Neural cell (in vitro differentiated cells): ENCODE results near the gene FAXDC2. TPM values are rescaled to one million over a fixed set of nuclear protein-coding genes. Genes with fewer than 3 reads are reported as not detected.

Experiments used
- H2AFZ ChIP-seq: fragments of 200-600, 300-800 bp; sonication (generic), shearing (Covaris generic); 2 replicates; pipeline ENCODE4 v1.6.0; 2014; ENCODE audit warnings: low read depth, mild to moderate bottlenecking, antibody characterized with exemption, low read length, moderate library complexity
- H3F3A ChIP-seq: fragments of 200-600 bp; shearing (Covaris generic); 2 replicates; pipeline ENCODE4 v1.6.1; 2016; ENCODE audit warnings: mild to moderate bottlenecking, moderate library complexity, mixed read lengths, antibody characterized with exemption, low read length; ENCODE audit not compliant: insufficient read depth, poor library complexity, severe bottlenecking
- H3K27ac ChIP-seq: fragments of 200-600, 300-800 bp; sonication (generic), shearing (Covaris generic); 2 replicates; pipeline ENCODE4 v1.5.1; 2014; ENCODE audit warnings: mild to moderate bottlenecking, low read length, moderate library complexity
- H3K27me3 ChIP-seq: fragments of 300-800, 200-600 bp; sonication (generic), shearing (Covaris generic); 2 replicates; pipeline ENCODE4 v1.6.0; 2014; ENCODE audit warnings: mild to moderate bottlenecking, low read depth, low read length, moderate library complexity; ENCODE audit not compliant: insufficient read depth
- H3K36me3 ChIP-seq: fragments of 300-800, 200-600 bp; sonication (generic), shearing (Covaris generic); 2 replicates; pipeline ENCODE4 v1.5.1; 2014; ENCODE audit warnings: mild to moderate bottlenecking, antibody characterized with exemption, low read length, moderate library complexity; ENCODE audit not compliant: insufficient read depth
- H3K4me2 ChIP-seq: fragments of 300-800, 200-600 bp; sonication (generic), shearing (Covaris generic); 2 replicates; pipeline ENCODE4 v1.6.0; 2014; ENCODE audit warnings: mild to moderate bottlenecking, low read length
- H3K4me3 ChIP-seq: fragments of 300-800, 200-600 bp; sonication (generic), shearing (Covaris generic); 2 replicates; pipeline ENCODE4 v1.5.1; 2014; ENCODE audit warnings: mild to moderate bottlenecking, low read length, moderate library complexity
- H3K79me2 ChIP-seq: fragments of 200-600 bp; shearing (Covaris generic); replicated peaks from 2 replicates; pipeline ENCODE4 v1.6.0; 2014; ENCODE audit warnings: mild to moderate bottlenecking, low read length, moderate library complexity; ENCODE audit not compliant: insufficient read depth
- H3K9ac ChIP-seq: fragments of 300-800, 200-600 bp; sonication (generic), shearing (Covaris generic); 2 replicates; pipeline ENCODE4 v1.6.1; 2016; ENCODE audit warnings: mild to moderate bottlenecking, low read length, mixed read lengths
- H3K9me2 ChIP-seq: fragments of 200-600 bp; shearing (Covaris generic); 2 replicates; pipeline ENCODE4 v1.6.1; 2016; ENCODE audit warnings: mild to moderate bottlenecking, low read length, mixed read lengths; ENCODE audit not compliant: insufficient read depth
- H3K9me3 ChIP-seq: fragments of 200-600, 300-800 bp; sonication (generic), shearing (Covaris generic); 2 replicates; pipeline ENCODE4 v1.6.1; 2016; ENCODE audit warnings: mild to moderate bottlenecking, mixed run types, low read length, moderate library complexity, mixed read lengths
- H4K20me1 ChIP-seq: fragments of 200-600 bp; shearing (Covaris generic); 2 replicates; pipeline ENCODE4 v1.6.1; 2016; ENCODE audit warnings: mild to moderate bottlenecking, mixed run types; ENCODE audit not compliant: insufficient read depth
- CTCF ChIP-seq: fragments of 450-650 bp; IDR thresholded peaks from 2 replicates; pipeline ENCODE4 v1.5.1; 2014; ENCODE audit warnings: antibody characterized with exemption, mild to moderate bottlenecking, moderate library complexity; ENCODE audit not compliant: poor library complexity, severe bottlenecking
- EP300 ChIP-seq: fragments of 450-650 bp; conservative IDR thresholded peaks from 2 replicates; pipeline ENCODE4 v1.6.1; 2014; ENCODE audit warnings: antibody characterized with exemption, mild to moderate bottlenecking, moderate library complexity; ENCODE audit not compliant: poor library complexity, severe bottlenecking
- EZH2 ChIP-seq: fragments of 200-600, 300-800 bp; shearing (Covaris generic), sonication (generic); IDR thresholded peaks from 2 replicates; pipeline ENCODE4 v1.6.1; 2014; ENCODE audit warnings: antibody characterized with exemption, low read length, borderline replicate concordance, mild to moderate bottlenecking; ENCODE audit not compliant: insufficient read depth, poor library complexity, severe bottlenecking
- MXI1 ChIP-seq: fragments of 450-650 bp; conservative IDR thresholded peaks from 2 replicates; pipeline ENCODE4 v1.6.1; 2014; ENCODE audit warnings: antibody characterized with exemption, mild to moderate bottlenecking; ENCODE audit not compliant: poor library complexity, severe bottlenecking
- POLR2AphosphoS5 ChIP-seq: IDR thresholded peaks from 2 replicates; pipeline ENCODE4 v1.6.1; 2012
- RAD21 ChIP-seq: fragments of 450-650 bp; conservative IDR thresholded peaks from 2 replicates; pipeline ENCODE4 v1.6.1; 2014; ENCODE audit warnings: antibody characterized with exemption, mild to moderate bottlenecking, moderate library complexity
- SMC3 ChIP-seq: fragments of 450-650 bp; conservative IDR thresholded peaks from 2 replicates; pipeline ENCODE4 v1.6.1; 2014; ENCODE audit warnings: antibody characterized with exemption, mild to moderate bottlenecking, moderate library complexity; ENCODE audit not compliant: poor library complexity
- TAF1 ChIP-seq: IDR thresholded peaks from 2 replicates; pipeline ENCODE4 v1.6.1; 2012; ENCODE audit warnings: low read depth
- polyA plus RNA-seq: library from polyadenylated mRNA; depleted of rRNA; stranded (reverse); fragments of >200 nt; gene quantifications from 2 replicates; pipeline ENCODE4 v1.2.3, GENCODE V29; 2014
- TF ChIP-seq, protein P1 (sequence below): IDR thresholded peaks from 2 replicates; pipeline ENCODE4 v1.6.1; 2012; ENCODE audit warnings: borderline replicate concordance

Gene FAXDC2
- polyA plus RNA-seq, 1 donor from 2014 or later, result 0.12 TPM

DNA sequence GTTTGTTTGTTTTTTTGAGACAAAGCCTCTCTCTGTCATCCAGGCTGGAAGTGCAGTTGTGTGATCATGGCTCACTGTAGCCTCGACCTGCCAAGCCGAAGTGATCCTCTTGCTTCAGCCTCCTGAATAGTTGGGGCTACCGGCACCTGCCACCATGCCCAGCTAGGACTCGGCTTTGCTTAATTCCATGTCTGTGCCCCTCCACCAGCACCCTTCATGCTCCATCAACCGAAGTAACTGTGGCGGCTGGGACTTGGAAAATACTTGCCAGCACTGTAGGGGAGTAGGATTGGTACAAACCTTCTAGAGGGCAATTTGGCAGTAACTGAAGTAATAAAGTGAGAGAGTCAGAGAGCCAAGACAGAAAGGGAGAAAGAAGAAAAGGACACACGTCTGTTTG, 19.0 kb downstream of the FAXDC2 start:
- no peak for TF ChIP-seq EP300
- no peak for TF ChIP-seq MXI1
- no peak for TF ChIP-seq SMC3
- TF ChIP-seq EZH2, result no peak
- no peak for TF ChIP-seq CTCF
- TF ChIP-seq, protein P1, sequence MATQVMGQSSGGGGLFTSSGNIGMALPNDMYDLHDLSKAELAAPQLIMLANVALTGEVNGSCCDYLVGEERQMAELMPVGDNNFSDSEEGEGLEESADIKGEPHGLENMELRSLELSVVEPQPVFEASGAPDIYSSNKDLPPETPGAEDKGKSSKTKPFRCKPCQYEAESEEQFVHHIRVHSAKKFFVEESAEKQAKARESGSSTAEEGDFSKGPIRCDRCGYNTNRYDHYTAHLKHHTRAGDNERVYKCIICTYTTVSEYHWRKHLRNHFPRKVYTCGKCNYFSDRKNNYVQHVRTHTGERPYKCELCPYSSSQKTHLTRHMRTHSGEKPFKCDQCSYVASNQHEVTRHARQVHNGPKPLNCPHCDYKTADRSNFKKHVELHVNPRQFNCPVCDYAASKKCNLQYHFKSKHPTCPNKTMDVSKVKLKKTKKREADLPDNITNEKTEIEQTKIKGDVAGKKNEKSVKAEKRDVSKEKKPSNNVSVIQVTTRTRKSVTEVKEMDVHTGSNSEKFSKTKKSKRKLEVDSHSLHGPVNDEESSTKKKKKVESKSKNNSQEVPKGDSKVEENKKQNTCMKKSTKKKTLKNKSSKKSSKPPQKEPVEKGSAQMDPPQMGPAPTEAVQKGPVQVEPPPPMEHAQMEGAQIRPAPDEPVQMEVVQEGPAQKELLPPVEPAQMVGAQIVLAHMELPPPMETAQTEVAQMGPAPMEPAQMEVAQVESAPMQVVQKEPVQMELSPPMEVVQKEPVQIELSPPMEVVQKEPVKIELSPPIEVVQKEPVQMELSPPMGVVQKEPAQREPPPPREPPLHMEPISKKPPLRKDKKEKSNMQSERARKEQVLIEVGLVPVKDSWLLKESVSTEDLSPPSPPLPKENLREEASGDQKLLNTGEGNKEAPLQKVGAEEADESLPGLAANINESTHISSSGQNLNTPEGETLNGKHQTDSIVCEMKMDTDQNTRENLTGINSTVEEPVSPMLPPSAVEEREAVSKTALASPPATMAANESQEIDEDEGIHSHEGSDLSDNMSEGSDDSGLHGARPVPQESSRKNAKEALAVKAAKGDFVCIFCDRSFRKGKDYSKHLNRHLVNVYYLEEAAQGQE, result no peak
- no peak for TF ChIP-seq POLR2AphosphoS5
- no peak for TF ChIP-seq TAF1

GRCh38 chr5:154830596-154830995, 19.8 kb downstream of the FAXDC2 start:
- Histone ChIP-seq H3K9me2 (no peaks in the 10 kb centered on the region), H3K27ac (no peak overlapping the region), H3K9ac (no peak overlapping the region), H3K4me2 (no peak overlapping the region), H3K36me3 (no peaks in the 10 kb centered on the region), H2AFZ (no peak overlapping the region), H3K79me2 (no peaks in the 10 kb centered on the region), H3K9me3 (no peaks in the 10 kb centered on the region), H4K20me1 (no peaks in the 10 kb centered on the region), H3K27me3 (no peaks in the 10 kb centered on the region), H3K4me3 (no peak overlapping the region), H3F3A (no peaks in the 10 kb centered on the region)
- no peak for TF ChIP-seq CTCF
- TF ChIP-seq TAF1, result no peak
- no peak for TF ChIP-seq RAD21
- TF ChIP-seq MXI1, result no peak
- TF ChIP-seq, protein P1, result no peak
- TF ChIP-seq SMC3, result no peak
- no peak for TF ChIP-seq POLR2AphosphoS5
- TF ChIP-seq EP300, result no peak
- TF ChIP-seq EZH2, result no peak

More for the DNA sequence above, 19.0 kb downstream of the FAXDC2 start:
- Histone ChIP-seq H3K9ac (no peak overlapping the region), H4K20me1 (no peaks in the 10 kb centered on the region), H3K9me3 (no peaks in the 10 kb centered on the region), H3K27me3 (no peaks in the 10 kb centered on the region), H3K27ac (no peak overlapping the region), H3K36me3 (no peaks in the 10 kb centered on the region), H2AFZ (no peak overlapping the region), H3K4me2 (no peak overlapping the region), H3K4me3 (no peak overlapping the region), H3F3A (no peaks in the 10 kb centered on the region), H3K79me2 (no peaks in the 10 kb centered on the region), H3K9me2 (no peaks in the 10 kb centered on the region)
